Measurements from ENCODE around the gene ALX4.
A peak's percentile ranks its signal among the peaks of the same experiment; 100 is the strongest.

Gene ALX4

GRCh38 chr11:44315947-44316658, 6.2 kb upstream of the ALX4 start:
- no CpG with 5 or more reads among the region's 63 CpGs for WGBS, 2 donors (ENCODE audit: extremely low coverage in 2 of 2, insufficient read length in 2 of 2, insufficient replicate concordance in 1 of 2)
- H3K9ac ChIP-seq (ENCODE audit: low read depth, low read length, poor library complexity), result peak overlapping the region; percentile 25
- no peak overlapping the region for H2BK5ac ChIP-seq (ENCODE audit: low read length)
- no peak overlapping the region for H2BK120ac ChIP-seq (ENCODE audit: low read depth, low read length)
- H2BK15ac ChIP-seq (ENCODE audit: low read length), result peak overlapping the region; percentile 11
- H2AFZ ChIP-seq (ENCODE audit: low read length), result peak overlapping the region; percentile 93
- H3K23ac ChIP-seq (ENCODE audit: low read depth, low read length, poor library complexity), result peak overlapping the region; percentile 37
- H3K4me2 ChIP-seq (ENCODE audit: insufficient read depth, low read length, poor library complexity, severe bottlenecking), result peak overlapping the region; percentile 53
- peaks cover 0 to under 1% of the 10 kb centered on the region in 2 donors for H3K9me3 ChIP-seq (replicated peaks in 1 of 2; ENCODE audit: control insufficient read depth in 2 of 2, insufficient read depth in 1 of 2, low read depth in 1 of 2, low read length in 2 of 2)
- H3K27ac ChIP-seq (replicated peaks; ENCODE audit: low read length), result no peak overlapping the region
- DNase-seq (ENCODE audit: low spot score), result no peak
- H3K27me3 ChIP-seq (ENCODE audit: control insufficient read depth in 3 of 3, insufficient read depth in 3 of 3, low read depth in 1 of 3, low read length in 3 of 3), result peaks cover 76 to 100% (median 100%) of the 10 kb centered on the region in 3 experiments
- H3K36me3 ChIP-seq (replicated peaks in 1 of 2; ENCODE audit: control insufficient read depth in 2 of 2, insufficient read depth in 2 of 2, low read length in 2 of 2), result no peaks in the 10 kb centered on the region
- no peak overlapping the region for H3K14ac ChIP-seq (ENCODE audit: low read length)
- H3K79me1 ChIP-seq (ENCODE audit: low read depth, low read length), result no peaks in the 10 kb centered on the region
- no peak overlapping the region for H2AK5ac ChIP-seq (ENCODE audit: low read depth, low read length)
- H4K8ac ChIP-seq (ENCODE audit: low read depth, low read length), result no peak overlapping the region
- peaks cover 1 to 5% of the 10 kb centered on the region in 2 donors for H3K4me1 ChIP-seq (ENCODE audit: control insufficient read depth in 2 of 2, insufficient read depth in 1 of 2, low read depth in 1 of 2, low read length in 2 of 2)
- no peak overlapping the region for H2BK12ac ChIP-seq (ENCODE audit: low read length)
- H3K4me3 ChIP-seq (ENCODE audit: low read length in 2 of 2), result peak overlapping the region; percentile 38 to 52
- H4K91ac ChIP-seq (ENCODE audit: low read depth, low read length, poor library complexity), result no peak overlapping the region
- H3K18ac ChIP-seq (ENCODE audit: low read length), result peak overlapping the region; percentile 23
- H3K4ac ChIP-seq (ENCODE audit: low read length), result no peak overlapping the region

GRCh38 chr11:44314733-44315132, 4.8 kb upstream of the ALX4 start:
- no peak overlapping the region for H3K4me3 ChIP-seq (ENCODE audit: low read length in 2 of 2)
- H3K79me1 ChIP-seq (ENCODE audit: low read depth, low read length), result no peaks in the 10 kb centered on the region
- no CpG with 5 or more reads among the region's 2 CpGs for WGBS, 2 donors (ENCODE audit: extremely low coverage in 2 of 2, insufficient read length in 2 of 2, insufficient replicate concordance in 1 of 2)
- no peaks in the 10 kb centered on the region for H3K9me3 ChIP-seq (replicated peaks in 1 of 2; ENCODE audit: control insufficient read depth in 2 of 2, insufficient read depth in 1 of 2, low read depth in 1 of 2, low read length in 2 of 2)
- H3K27me3 ChIP-seq (ENCODE audit: control insufficient read depth in 3 of 3, insufficient read depth in 3 of 3, low read depth in 1 of 3, low read length in 3 of 3), result peaks cover 73 to 100% (median 100%) of the 10 kb centered on the region in 3 experiments
- no peak overlapping the region for H2BK5ac ChIP-seq (ENCODE audit: low read length)
- H3K18ac ChIP-seq (ENCODE audit: low read length), result no peak overlapping the region
- H3K23ac ChIP-seq (ENCODE audit: low read depth, low read length, poor library complexity), result no peak overlapping the region
- no peak overlapping the region for H3K9ac ChIP-seq (ENCODE audit: low read depth, low read length, poor library complexity)
- no peak overlapping the region for H3K4me2 ChIP-seq (ENCODE audit: insufficient read depth, low read length, poor library complexity, severe bottlenecking)
- no peak for DNase-seq (ENCODE audit: low spot score)
- no peak overlapping the region for H3K27ac ChIP-seq (replicated peaks; ENCODE audit: low read length)
- no peak overlapping the region for H2AFZ ChIP-seq (ENCODE audit: low read length)
- H2AK5ac ChIP-seq (ENCODE audit: low read depth, low read length), result no peak overlapping the region
- no peak overlapping the region for H4K8ac ChIP-seq (ENCODE audit: low read depth, low read length)
- no peak overlapping the region for H2BK12ac ChIP-seq (ENCODE audit: low read length)
- no peak overlapping the region for H2BK15ac ChIP-seq (ENCODE audit: low read length)
- H3K4me1 ChIP-seq (ENCODE audit: control insufficient read depth in 2 of 2, insufficient read depth in 1 of 2, low read depth in 1 of 2, low read length in 2 of 2), result peaks cover 3 to 8% of the 10 kb centered on the region in 2 donors
- no peak overlapping the region for H3K14ac ChIP-seq (ENCODE audit: low read length)
- H3K36me3 ChIP-seq (replicated peaks in 1 of 2; ENCODE audit: control insufficient read depth in 2 of 2, insufficient read depth in 2 of 2, low read length in 2 of 2), result no peaks in the 10 kb centered on the region
- H4K91ac ChIP-seq (ENCODE audit: low read depth, low read length, poor library complexity), result no peak overlapping the region
- no peak overlapping the region for H3K4ac ChIP-seq (ENCODE audit: low read length)
- H2BK120ac ChIP-seq (ENCODE audit: low read depth, low read length), result no peak overlapping the region

GRCh38 chr11:44313761-44314489, 4.0 kb upstream of the ALX4 start:
- no peak overlapping the region for H3K23ac ChIP-seq (ENCODE audit: low read depth, low read length, poor library complexity)
- no peak overlapping the region for H2BK12ac ChIP-seq (ENCODE audit: low read length)
- H4K91ac ChIP-seq (ENCODE audit: low read depth, low read length, poor library complexity), result no peak overlapping the region
- no peak overlapping the region for H4K8ac ChIP-seq (ENCODE audit: low read depth, low read length)
- H3K4me1 ChIP-seq (ENCODE audit: control insufficient read depth in 2 of 2, insufficient read depth in 1 of 2, low read depth in 1 of 2, low read length in 2 of 2), result peaks cover 2 to 11% of the 10 kb centered on the region in 2 donors
- H3K36me3 ChIP-seq (replicated peaks in 1 of 2; ENCODE audit: control insufficient read depth in 2 of 2, insufficient read depth in 2 of 2, low read length in 2 of 2), result no peaks in the 10 kb centered on the region
- peaks cover 70 to 100% (median 100%) of the 10 kb centered on the region in 3 experiments for H3K27me3 ChIP-seq (ENCODE audit: control insufficient read depth in 3 of 3, insufficient read depth in 3 of 3, low read depth in 1 of 3, low read length in 3 of 3)
- no peak overlapping the region for H3K18ac ChIP-seq (ENCODE audit: low read length)
- no peak overlapping the region for H2AK5ac ChIP-seq (ENCODE audit: low read depth, low read length)
- H3K4me3 ChIP-seq (ENCODE audit: low read length in 2 of 2), result no peak overlapping the region
- DNase-seq (ENCODE audit: low spot score), result no peak
- H2BK120ac ChIP-seq (ENCODE audit: low read depth, low read length), result no peak overlapping the region
- no peaks in the 10 kb centered on the region for H3K79me1 ChIP-seq (ENCODE audit: low read depth, low read length)
- H2BK5ac ChIP-seq (ENCODE audit: low read length), result no peak overlapping the region
- no peak overlapping the region for H2AFZ ChIP-seq (ENCODE audit: low read length)
- WGBS, 2 donors (ENCODE audit: extremely low coverage in 2 of 2, insufficient read length in 2 of 2, insufficient replicate concordance in 1 of 2), result no CpG with 5 or more reads among the region's 9 CpGs
- no peaks in the 10 kb centered on the region for H3K9me3 ChIP-seq (replicated peaks in 1 of 2; ENCODE audit: control insufficient read depth in 2 of 2, insufficient read depth in 1 of 2, low read depth in 1 of 2, low read length in 2 of 2)
- no peak overlapping the region for H3K4me2 ChIP-seq (ENCODE audit: insufficient read depth, low read length, poor library complexity, severe bottlenecking)
- H3K4ac ChIP-seq (ENCODE audit: low read length), result no peak overlapping the region
- no peak overlapping the region for H2BK15ac ChIP-seq (ENCODE audit: low read length)
- H3K9ac ChIP-seq (ENCODE audit: low read depth, low read length, poor library complexity), result no peak overlapping the region
- H3K14ac ChIP-seq (ENCODE audit: low read length), result no peak overlapping the region
- no peak overlapping the region for H3K27ac ChIP-seq (replicated peaks; ENCODE audit: low read length)

GRCh38 chr11:44312876-44313275, 2.9 kb upstream of the ALX4 start:
- H2BK15ac ChIP-seq (ENCODE audit: low read length), result no peak overlapping the region
- H3K27ac ChIP-seq (replicated peaks; ENCODE audit: low read length), result no peak overlapping the region
- H3K9me3 ChIP-seq (replicated peaks in 1 of 2; ENCODE audit: control insufficient read depth in 2 of 2, insufficient read depth in 1 of 2, low read depth in 1 of 2, low read length in 2 of 2), result no peaks in the 10 kb centered on the region
- no peak overlapping the region for H2BK12ac ChIP-seq (ENCODE audit: low read length)
- H2AK5ac ChIP-seq (ENCODE audit: low read depth, low read length), result no peak overlapping the region
- no peak overlapping the region for H2BK5ac ChIP-seq (ENCODE audit: low read length)
- H3K14ac ChIP-seq (ENCODE audit: low read length), result no peak overlapping the region
- DNase-seq (ENCODE audit: low spot score), result no peak
- H3K79me1 ChIP-seq (ENCODE audit: low read depth, low read length), result no peaks in the 10 kb centered on the region
- H3K4me3 ChIP-seq (ENCODE audit: low read length in 2 of 2), result no peak overlapping the region
- H3K9ac ChIP-seq (ENCODE audit: low read depth, low read length, poor library complexity), result no peak overlapping the region
- WGBS, 2 donors (ENCODE audit: extremely low coverage in 2 of 2, insufficient read length in 2 of 2, insufficient replicate concordance in 1 of 2), result no CpG with 5 or more reads among the region's 4 CpGs
- no peak overlapping the region for H3K18ac ChIP-seq (ENCODE audit: low read length)
- no peak overlapping the region for H3K4ac ChIP-seq (ENCODE audit: low read length)
- no peaks in the 10 kb centered on the region for H3K36me3 ChIP-seq (replicated peaks in 1 of 2; ENCODE audit: control insufficient read depth in 2 of 2, insufficient read depth in 2 of 2, low read length in 2 of 2)
- H3K23ac ChIP-seq (ENCODE audit: low read depth, low read length, poor library complexity), result no peak overlapping the region
- H3K4me1 ChIP-seq (ENCODE audit: control insufficient read depth in 2 of 2, insufficient read depth in 1 of 2, low read depth in 1 of 2, low read length in 2 of 2), result peaks cover 2 to 11% of the 10 kb centered on the region in 2 donors
- H3K27me3 ChIP-seq (ENCODE audit: control insufficient read depth in 3 of 3, insufficient read depth in 3 of 3, low read depth in 1 of 3, low read length in 3 of 3), result peaks cover 75 to 100% (median 100%) of the 10 kb centered on the region in 3 experiments
- no peak overlapping the region for H2BK120ac ChIP-seq (ENCODE audit: low read depth, low read length)
- H4K91ac ChIP-seq (ENCODE audit: low read depth, low read length, poor library complexity), result no peak overlapping the region
- no peak overlapping the region for H3K4me2 ChIP-seq (ENCODE audit: insufficient read depth, low read length, poor library complexity, severe bottlenecking)
- H4K8ac ChIP-seq (ENCODE audit: low read depth, low read length), result no peak overlapping the region
- no peak overlapping the region for H2AFZ ChIP-seq (ENCODE audit: low read length)
